Measurements from ENCODE around the gene MYPOP.
"Not testable (repeated sequence)": the region's sequence is repeated elsewhere in the genome, so short reads cannot be mapped to it uniquely, and the experiment has no call there.

Gene MYPOP

GRCh38 chr19:45899919-45900589 is 2.4 kb downstream of the MYPOP start:
- no peak for ATAC-seq
- TF ChIP-seq TOX (CRISPR knock-in tag; IDR thresholded peaks at IDR 0.05; ENCODE audit: borderline replicate concordance): no peak
- TF ChIP-seq, protein P1, sequence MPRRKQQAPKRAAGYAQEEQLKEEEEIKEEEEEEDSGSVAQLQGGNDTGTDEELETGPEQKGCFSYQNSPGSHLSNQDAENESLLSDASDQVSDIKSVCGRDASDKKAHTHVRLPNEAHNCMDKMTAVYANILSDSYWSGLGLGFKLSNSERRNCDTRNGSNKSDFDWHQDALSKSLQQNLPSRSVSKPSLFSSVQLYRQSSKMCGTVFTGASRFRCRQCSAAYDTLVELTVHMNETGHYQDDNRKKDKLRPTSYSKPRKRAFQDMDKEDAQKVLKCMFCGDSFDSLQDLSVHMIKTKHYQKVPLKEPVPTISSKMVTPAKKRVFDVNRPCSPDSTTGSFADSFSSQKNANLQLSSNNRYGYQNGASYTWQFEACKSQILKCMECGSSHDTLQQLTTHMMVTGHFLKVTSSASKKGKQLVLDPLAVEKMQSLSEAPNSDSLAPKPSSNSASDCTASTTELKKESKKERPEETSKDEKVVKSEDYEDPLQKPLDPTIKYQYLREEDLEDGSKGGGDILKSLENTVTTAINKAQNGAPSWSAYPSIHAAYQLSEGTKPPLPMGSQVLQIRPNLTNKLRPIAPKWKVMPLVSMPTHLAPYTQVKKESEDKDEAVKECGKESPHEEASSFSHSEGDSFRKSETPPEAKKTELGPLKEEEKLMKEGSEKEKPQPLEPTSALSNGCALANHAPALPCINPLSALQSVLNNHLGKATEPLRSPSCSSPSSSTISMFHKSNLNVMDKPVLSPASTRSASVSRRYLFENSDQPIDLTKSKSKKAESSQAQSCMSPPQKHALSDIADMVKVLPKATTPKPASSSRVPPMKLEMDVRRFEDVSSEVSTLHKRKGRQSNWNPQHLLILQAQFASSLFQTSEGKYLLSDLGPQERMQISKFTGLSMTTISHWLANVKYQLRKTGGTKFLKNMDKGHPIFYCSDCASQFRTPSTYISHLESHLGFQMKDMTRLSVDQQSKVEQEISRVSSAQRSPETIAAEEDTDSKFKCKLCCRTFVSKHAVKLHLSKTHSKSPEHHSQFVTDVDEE (CRISPR knock-in tag; IDR thresholded peaks at IDR 0.05): no peak
- TF ChIP-seq PPARA (CRISPR knock-in tag; IDR thresholded peaks at IDR 0.05; ENCODE audit: borderline replicate concordance): no peak
- no peak for TF ChIP-seq SNAI2 (CRISPR knock-in tag; IDR thresholded peaks at IDR 0.05)
- no peak for TF ChIP-seq BACH2 (CRISPR knock-in tag; IDR thresholded peaks at IDR 0.05; ENCODE audit: borderline replicate concordance)
- no peak for TF ChIP-seq ZC3H10 (CRISPR knock-in tag; IDR thresholded peaks at IDR 0.05)
- TF ChIP-seq ZFP30 (CRISPR knock-in tag; IDR thresholded peaks at IDR 0.05): no peak

GRCh38 chr19:45899253-45899652 is 3.2 kb downstream of the MYPOP start:
- no peak for ATAC-seq
- TF ChIP-seq ZNF70 (CRISPR knock-in tag; IDR thresholded peaks at IDR 0.05) (no peak), PPARA (CRISPR knock-in tag; IDR thresholded peaks at IDR 0.05; ENCODE audit: borderline replicate concordance) (no peak), ESRRG (CRISPR knock-in tag; IDR thresholded peaks at IDR 0.05) (no peak), ISL1 (CRISPR knock-in tag; IDR thresholded peaks at IDR 0.05) (no peak), ZC3H10 (CRISPR knock-in tag; IDR thresholded peaks at IDR 0.05) (no peak)

- ATAC-seq: no peak
- TF ChIP-seq SNAI2 (CRISPR knock-in tag; IDR thresholded peaks at IDR 0.05): no peak
- TF ChIP-seq GLIS3 (CRISPR knock-in tag; IDR thresholded peaks at IDR 0.05): no peak
- TF ChIP-seq ZFP3 (CRISPR knock-in tag; IDR thresholded peaks at IDR 0.05): no peak
- TF ChIP-seq CSDC2 (CRISPR knock-in tag; IDR thresholded peaks at IDR 0.05): no peak
- TF ChIP-seq ARNTL (CRISPR knock-in tag; IDR thresholded peaks at IDR 0.05; ENCODE audit: borderline replicate concordance, low read depth): no peak
- no peak for TF ChIP-seq ESRRG (CRISPR knock-in tag; IDR thresholded peaks at IDR 0.05)
- TF ChIP-seq, protein P2, sequence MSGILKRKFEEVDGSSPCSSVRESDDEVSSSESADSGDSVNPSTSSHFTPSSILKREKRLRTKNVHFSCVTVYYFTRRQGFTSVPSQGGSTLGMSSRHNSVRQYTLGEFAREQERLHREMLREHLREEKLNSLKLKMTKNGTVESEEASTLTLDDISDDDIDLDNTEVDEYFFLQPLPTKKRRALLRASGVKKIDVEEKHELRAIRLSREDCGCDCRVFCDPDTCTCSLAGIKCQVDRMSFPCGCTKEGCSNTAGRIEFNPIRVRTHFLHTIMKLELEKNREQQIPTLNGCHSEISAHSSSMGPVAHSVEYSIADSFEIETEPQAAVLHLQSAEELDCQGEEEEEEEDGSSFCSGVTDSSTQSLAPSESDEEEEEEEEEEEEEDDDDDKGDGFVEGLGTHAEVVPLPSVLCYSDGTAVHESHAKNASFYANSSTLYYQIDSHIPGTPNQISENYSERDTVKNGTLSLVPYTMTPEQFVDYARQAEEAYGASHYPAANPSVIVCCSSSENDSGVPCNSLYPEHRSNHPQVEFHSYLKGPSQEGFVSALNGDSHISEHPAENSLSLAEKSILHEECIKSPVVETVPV (CRISPR knock-in tag; IDR thresholded peaks at IDR 0.05): no peak
- TF ChIP-seq, protein P3, sequence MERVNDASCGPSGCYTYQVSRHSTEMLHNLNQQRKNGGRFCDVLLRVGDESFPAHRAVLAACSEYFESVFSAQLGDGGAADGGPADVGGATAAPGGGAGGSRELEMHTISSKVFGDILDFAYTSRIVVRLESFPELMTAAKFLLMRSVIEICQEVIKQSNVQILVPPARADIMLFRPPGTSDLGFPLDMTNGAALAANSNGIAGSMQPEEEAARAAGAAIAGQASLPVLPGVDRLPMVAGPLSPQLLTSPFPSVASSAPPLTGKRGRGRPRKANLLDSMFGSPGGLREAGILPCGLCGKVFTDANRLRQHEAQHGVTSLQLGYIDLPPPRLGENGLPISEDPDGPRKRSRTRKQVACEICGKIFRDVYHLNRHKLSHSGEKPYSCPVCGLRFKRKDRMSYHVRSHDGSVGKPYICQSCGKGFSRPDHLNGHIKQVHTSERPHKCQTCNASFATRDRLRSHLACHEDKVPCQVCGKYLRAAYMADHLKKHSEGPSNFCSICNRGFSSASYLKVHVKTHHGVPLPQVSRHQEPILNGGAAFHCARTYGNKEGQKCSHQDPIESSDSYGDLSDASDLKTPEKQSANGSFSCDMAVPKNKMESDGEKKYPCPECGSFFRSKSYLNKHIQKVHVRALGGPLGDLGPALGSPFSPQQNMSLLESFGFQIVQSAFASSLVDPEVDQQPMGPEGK (CRISPR knock-in tag; IDR thresholded peaks at IDR 0.05; ENCODE audit: borderline replicate concordance): no peak
- TF ChIP-seq ZFP30 (CRISPR knock-in tag; IDR thresholded peaks at IDR 0.05): no peak
- no peak for TF ChIP-seq RARB (CRISPR knock-in tag; IDR thresholded peaks at IDR 0.05)
Measured at GRCh38 chr19:45897261-45897812, 5.1 kb downstream of the MYPOP start.

DNA sequence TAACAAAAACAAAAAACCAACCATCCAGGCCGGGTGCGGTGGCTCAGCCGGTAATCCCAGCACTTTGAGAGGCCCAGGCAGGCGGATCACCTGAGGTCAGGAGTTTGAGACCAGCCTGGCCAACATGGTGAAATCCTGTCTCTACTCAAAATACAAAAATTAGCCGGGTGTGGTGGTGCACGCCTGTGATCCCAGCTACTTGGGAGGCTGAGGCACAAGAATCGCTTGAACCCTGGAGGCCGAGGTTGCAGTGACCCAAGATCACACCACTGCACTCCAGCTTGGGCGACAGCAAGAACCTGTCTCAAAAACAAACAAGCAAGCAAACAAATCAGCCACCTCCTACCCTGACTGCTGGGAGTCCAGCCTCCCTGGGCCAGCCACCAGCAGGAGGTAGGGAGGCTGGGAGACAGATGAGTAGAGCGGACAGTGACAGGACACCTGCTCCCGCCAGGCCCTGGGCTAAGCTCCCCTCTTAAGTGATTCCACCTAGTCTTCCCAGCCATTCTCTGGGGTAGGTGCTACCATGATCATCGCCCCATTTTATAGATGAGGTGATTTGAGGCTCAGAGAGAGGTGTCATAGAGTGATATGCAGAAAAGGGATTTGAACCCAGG is 6.3 kb downstream of the MYPOP start:
- ATAC-seq: not testable (repeated sequence)

GRCh38 chr19:45895519-45895972 is 6.9 kb downstream of the MYPOP start:
- no peak for ATAC-seq
- TF ChIP-seq ZNF8 (CRISPR knock-in tag; IDR thresholded peaks at IDR 0.05) (no peak), ISL1 (CRISPR knock-in tag; IDR thresholded peaks at IDR 0.05) (no peak), BACH2 (CRISPR knock-in tag; IDR thresholded peaks at IDR 0.05; ENCODE audit: borderline replicate concordance) (no peak), PPARA (CRISPR knock-in tag; IDR thresholded peaks at IDR 0.05; ENCODE audit: borderline replicate concordance) (no peak), GLIS3 (CRISPR knock-in tag; IDR thresholded peaks at IDR 0.05) (no peak), CSDC2 (CRISPR knock-in tag; IDR thresholded peaks at IDR 0.05) (no peak), RARB (CRISPR knock-in tag; IDR thresholded peaks at IDR 0.05) (no peak), OSR1 (CRISPR knock-in tag; IDR thresholded peaks at IDR 0.05) (no peak), CREB5 (CRISPR knock-in tag; IDR thresholded peaks at IDR 0.05; ENCODE audit: low read depth) (no peak), ZFP30 (CRISPR knock-in tag; IDR thresholded peaks at IDR 0.05) (no peak)
- TF ChIP-seq, protein P1 (CRISPR knock-in tag; IDR thresholded peaks at IDR 0.05): no peak
- TF ChIP-seq, protein P3 (CRISPR knock-in tag; IDR thresholded peaks at IDR 0.05; ENCODE audit: borderline replicate concordance): no peak
